Adipose tissue (tissue), 3 donors: Measurements from ENCODE around the gene KDM5A. TPM values are rescaled to one million over a fixed set of nuclear protein-coding genes. Genes with fewer than 3 reads are reported as not detected.
"Not testable (repeated sequence)": the region's sequence is repeated elsewhere in the genome, so short reads cannot be mapped to it uniquely, and the experiment has no call there.

ENCODE experiments used
- H3K27ac ChIP-seq: one replicate; pipeline ENCODE4 v1.5.1; 2013; ENCODE audit warnings: low read depth, low read length
- WGBS, 3 donors: extraction: QIAGEN DNeasy Blood & Tissue Kit; methylation state at CpG; one replicate each; pipeline ENCODE4 v1.1.7; 2013; 5-methylcytosine and 5-hydroxymethylcytosine counted together
- polyA plus RNA-seq, 3 donors: library from polyadenylated mRNA; stranded (reverse); fragments of 200-250 nt; gene quantifications; one replicate each; pipeline ENCODE4 v1.2.3, GENCODE V29; 2013
- donor health status: healthy with polysubstance abuse.
- donor health status: Bipolar disorder and iron deficiency.
- donor health status: healthy.

Gene KDM5A
- polyA plus RNA-seq, 3 donors = 4.8 to 9.1 (median 9.1) TPM

- WGBS, 3 donors = 51 to 70% (median 69%) methylated on average over 3 of the region's 3 CpGs
- no peak overlapping the region for H3K27ac ChIP-seq
Measured at GRCh38 chr12:256958-257357, 132.2 kb downstream of the KDM5A start.

DNA sequence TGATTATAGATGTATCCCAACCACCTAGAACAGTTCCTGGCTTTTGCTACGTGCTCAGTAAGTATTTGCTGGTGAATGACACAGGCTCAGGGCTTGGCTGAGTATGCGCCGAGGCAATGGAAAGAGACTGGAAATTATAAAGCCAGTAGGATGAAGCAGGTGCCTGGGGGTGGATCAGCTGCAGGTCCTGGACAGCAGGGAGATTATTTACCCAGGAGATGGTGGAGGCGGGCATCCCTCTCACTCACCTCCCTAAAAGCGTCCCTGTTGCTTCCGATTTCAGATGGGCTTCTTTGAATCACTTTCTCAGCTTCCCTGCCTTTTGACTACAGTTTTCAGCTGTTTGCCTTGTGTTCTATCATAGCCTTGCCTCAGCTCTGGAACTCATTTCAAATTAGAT, 132.9 kb downstream of the KDM5A start:
- WGBS, 3 donors = 91 to 95% (median 94%) methylated on average over 6 of the region's 6 CpGs
- no peak overlapping the region for H3K27ac ChIP-seq

DNA sequence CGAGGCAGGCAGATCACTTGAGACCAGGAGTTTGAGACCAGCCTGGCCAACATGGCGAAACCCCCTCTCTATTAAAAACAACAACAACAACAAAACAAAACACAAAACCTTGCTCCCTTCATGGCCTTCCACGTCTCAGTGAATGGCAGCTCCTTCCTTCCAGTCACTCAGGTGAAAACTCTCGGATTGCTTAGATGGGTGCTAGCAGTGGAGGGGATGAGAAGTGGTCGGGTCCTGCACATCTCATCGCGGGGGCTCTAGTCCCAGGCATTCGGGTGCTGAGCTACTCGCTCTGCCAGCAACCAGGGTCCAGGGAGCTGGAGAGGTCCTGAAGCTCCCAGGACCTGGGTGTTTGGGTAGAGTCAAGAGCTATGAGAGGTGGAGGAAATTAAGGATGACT, 134.2 kb downstream of the KDM5A start:
- WGBS, 3 donors = 78 to 91% (median 84%) methylated on average over 9 of the region's 9 CpGs
- no peak overlapping the region for H3K27ac ChIP-seq

DNA sequence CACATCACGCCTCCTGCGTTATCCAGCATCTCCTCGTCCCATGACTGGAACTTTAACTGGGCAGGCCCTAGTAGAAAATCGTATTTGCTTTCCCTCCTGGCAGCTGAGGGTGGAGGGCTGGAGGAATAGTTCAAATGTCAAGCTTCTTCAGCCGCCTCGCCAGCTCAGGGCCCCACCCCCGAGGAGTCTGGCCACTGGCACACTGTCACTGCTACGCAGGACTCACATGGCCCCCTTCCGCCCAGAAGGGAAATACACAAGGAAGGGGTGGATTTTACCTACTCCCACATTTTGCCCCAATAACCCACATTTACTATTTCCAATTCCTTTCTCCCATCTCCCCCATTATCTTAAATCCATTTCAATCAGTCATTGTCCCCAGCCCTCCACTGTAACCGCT, 135.1 kb downstream of the KDM5A start:
- 57 to 79% (median 70%) methylated on average over 9 to 10 of the region's 10 CpGs for WGBS, 3 donors
- no peak overlapping the region for H3K27ac ChIP-seq

- WGBS, 3 donors = 74 to 82% (median 77%) methylated on average over 12 of the region's 12 CpGs
Measured at GRCh38 chr12:253116-253831, 135.8 kb downstream of the KDM5A start.

GRCh38 chr12:252636-253035, 136.5 kb downstream of the KDM5A start:
- H3K27ac ChIP-seq = no peak overlapping the region
- WGBS, 3 donors = 33 to 46% (median 40%) methylated on average over 5 of the region's 5 CpGs

More at GRCh38 chr12:253116-253831, 135.8 kb downstream of the KDM5A start:
- no peak overlapping the region for H3K27ac ChIP-seq

GRCh38 chr12:247271-247670, 141.8 kb downstream of the KDM5A start:
- H3K27ac ChIP-seq = no peak overlapping the region
- WGBS, 3 donors = 86 to 87% (median 87%) methylated on average over 3 of the region's 3 CpGs

DNA sequence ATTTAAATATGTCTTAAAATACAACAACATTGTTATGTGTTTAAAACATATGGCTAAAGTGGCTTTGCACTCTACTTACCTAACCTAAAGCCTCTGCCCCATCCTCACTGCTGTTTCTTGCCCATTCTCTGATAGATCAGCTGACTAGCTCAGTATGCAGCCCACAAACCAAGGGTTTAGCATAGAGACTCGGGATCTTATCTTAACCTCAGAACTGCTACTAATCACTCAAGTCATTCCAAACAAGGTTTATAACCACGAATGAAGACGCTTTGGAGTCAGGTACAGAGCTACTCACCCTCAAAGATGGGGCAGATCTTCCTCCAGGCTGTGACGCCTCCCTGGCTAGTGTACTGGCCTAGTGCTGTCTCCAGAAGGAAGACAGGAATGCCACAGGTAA, 145.7 kb downstream of the KDM5A start:
- 57 to 60% (median 57%) methylated on average over 4 of the region's 4 CpGs for WGBS, 3 donors
- no peak overlapping the region for H3K27ac ChIP-seq

GRCh38 chr12:242496-242895, 146.6 kb downstream of the KDM5A start:
- 93 to 95% (median 94%) methylated on average over 15 of the region's 15 CpGs for WGBS, 3 donors
- H3K27ac ChIP-seq = no peak overlapping the region

DNA sequence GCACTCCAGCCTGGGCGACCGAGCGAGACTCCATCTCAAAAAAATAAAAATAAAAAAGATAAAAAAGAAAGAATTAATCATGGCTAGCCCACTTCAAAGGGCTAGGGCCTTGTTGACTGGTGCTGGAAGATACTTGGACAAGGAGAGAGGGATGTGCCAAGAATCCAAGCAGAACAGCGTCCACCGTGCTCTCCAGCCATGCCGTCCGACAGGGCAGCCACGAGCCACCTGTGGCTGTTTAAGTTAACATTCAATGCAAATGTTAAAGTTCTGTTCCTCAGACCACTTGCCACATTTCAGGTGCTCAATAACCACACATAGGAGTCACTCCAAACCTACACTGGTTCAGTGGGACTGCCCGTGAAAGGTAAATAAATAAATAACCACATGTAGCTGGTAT, 147.9 kb downstream of the KDM5A start:
- H3K27ac ChIP-seq = no peak overlapping the region
- WGBS, 3 donors = 92 to 93% (median 92%) methylated on average over 9 of the region's 9 CpGs

DNA sequence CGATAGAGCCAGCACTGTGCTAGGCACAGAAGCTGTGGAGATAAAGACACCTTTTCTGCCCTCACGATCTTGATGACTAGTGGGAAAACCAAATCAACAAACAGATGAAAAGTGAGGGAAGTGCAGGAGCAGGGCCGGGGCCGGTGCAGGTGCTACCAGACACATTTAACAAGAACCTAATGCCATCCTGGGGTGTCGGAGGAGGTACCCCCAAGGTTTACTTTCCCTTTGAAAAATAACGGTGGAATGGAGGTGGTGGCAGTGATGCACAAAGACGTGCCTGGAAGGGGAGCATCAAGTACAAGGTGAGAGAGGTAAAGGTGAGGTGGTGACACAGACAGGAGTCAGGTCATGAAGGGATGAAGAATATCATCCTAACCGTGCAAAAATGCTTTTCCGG, 148.6 kb downstream of the KDM5A start:
- 87 to 90% (median 88%) methylated on average over 9 of the region's 9 CpGs for WGBS, 3 donors
- H3K27ac ChIP-seq = no peak overlapping the region

GRCh38 chr12:238736-239398, 150.3 kb downstream of the KDM5A start:
- no peak overlapping the region for H3K27ac ChIP-seq
- WGBS, 3 donors = 69 to 84% (median 78%) methylated on average over 16 to 19 of the region's 19 CpGs

DNA sequence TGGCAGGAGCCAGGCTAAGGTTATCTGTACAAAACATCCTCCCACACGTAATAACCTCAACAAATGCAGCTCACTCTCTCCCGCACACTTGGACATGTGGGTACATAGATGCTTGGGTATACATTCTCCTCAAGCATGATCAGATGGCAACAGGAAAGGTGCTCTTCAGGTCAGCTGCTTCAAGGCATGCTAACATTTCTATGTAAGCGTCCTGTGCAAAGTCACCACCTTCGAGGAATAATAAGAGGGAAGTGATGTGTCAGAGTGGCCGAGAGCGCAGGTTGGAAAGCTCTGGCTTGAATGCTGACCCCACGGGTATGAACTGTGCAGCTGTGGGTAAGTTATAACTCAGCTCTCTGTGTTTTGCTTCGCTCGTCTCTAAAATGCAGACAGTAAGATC, 151.0 kb downstream of the KDM5A start:
- 81 to 89% (median 87%) methylated on average over 9 of the region's 9 CpGs for WGBS, 3 donors
- no peak overlapping the region for H3K27ac ChIP-seq

DNA sequence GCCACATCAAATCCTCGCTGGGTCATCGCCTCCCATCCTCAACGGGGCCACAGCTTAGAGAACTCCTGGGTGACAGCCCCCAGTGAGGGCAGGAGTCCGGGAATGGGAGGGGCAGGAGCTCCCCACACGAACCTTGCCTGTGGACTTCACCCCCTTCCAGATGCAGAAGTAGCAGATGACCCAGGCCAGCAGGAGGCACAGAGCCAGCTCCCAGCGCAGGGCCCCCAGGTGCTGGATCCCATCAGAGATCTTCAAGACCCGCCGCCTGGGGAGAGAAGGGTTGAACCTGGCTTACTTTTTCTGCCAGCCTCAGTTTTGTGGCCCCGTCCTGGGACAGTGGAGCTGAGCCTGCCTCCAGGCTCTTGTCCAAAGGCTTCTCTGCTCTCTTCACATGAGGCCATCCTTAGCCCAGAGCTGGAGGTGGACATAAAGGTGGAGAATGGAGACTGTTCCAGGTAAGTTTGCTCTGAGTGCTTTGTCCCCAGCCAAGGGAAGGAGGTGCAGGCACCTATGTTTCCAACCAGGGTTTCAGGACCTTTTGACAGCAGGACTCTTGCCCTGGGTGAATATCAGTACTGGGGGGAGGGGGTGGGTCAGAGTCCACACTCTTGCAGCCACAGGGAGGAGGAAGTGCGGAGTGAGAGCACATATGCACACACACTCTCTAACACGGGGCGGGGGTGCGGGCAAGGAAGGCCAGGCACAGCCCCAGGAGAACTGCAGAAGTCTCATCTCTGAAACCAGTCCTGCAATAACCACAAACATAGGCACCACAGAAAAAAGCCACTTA, 151.9 kb downstream of the KDM5A start:
- WGBS, 3 donors = 73 to 91% (median 85%) methylated on average over 11 to 13 of the region's 13 CpGs
- H3K27ac ChIP-seq = no peak overlapping the region

DNA sequence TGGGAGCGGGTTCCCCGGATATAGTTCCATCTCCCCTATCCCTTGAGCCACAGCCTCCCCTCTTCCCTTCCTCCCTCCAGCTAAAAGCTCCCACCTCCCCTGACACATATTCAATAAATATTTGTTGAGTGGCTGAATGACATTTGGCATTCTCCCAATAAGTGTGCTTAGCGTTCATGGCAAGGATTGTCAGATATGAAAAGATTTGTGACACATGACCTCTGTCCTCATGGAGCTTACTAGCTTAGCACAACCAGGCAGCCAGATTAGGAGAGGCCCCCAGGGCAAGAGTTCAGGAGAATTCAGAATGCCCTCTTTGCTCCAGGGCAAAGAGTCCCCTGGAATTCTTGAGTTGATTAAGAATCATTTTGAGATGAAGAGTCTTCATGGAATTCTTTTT, 152.7 kb downstream of the KDM5A start:
- H3K27ac ChIP-seq = no peak overlapping the region
- WGBS, 3 donors = 71 to 87% (median 80%) methylated on average over 3 of the region's 3 CpGs

GRCh38 chr12:235967-236366, 153.2 kb downstream of the KDM5A start:
- WGBS, 3 donors = 82 to 85% (median 84%) methylated on average over 4 of the region's 4 CpGs

DNA sequence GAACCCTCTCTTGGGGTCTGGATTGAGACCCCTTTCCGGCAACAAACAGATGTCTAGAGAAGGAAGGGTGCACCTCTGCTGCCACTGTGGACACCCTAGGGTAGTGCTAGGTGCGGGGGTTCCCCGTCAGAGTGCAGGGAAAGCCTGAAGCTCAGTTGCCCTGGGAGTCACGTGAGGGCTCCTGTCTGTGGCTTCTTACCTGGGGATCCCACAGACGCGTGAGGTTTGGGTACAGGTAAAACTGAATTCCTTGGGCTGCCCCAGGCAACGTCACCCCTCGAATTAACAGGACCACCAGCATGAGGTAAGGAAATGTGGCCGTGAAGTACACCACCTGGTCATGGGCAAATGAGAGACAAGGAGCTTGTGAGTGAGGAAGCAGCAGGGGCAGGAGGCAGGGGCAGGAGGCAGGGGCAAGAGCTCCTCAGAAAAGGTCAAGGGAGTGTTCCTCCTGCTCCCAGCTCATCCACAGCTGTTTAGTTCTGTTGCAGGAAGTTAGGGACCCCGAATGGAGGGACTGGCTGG, 154.2 kb downstream of the KDM5A start:
- H3K27ac ChIP-seq = no peak overlapping the region
- 94 to 95% (median 94%) methylated on average over 10 of the region's 10 CpGs for WGBS, 3 donors

More at GRCh38 chr12:235967-236366, 153.2 kb downstream of the KDM5A start:
- H3K27ac ChIP-seq = not testable (repeated sequence)

DNA sequence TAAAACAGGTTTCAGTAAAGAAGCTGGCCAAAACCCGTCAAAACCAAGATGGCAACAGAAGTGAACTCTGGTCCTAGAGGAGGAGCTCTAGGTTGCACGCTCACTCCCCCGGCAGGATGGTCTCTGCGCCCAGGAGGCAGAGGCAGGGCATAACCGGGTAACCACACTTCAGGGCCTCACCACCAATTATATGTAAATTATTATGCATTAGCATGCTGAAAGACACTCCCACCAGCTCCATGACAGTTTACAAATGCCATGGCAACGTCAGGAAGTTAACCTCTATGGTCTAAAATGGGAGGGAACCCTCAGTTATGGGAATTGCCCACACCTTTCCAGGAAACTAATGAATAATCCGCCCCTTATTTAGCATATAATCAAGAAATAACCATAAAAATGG, 155.1 kb downstream of the KDM5A start:
- 77 to 84% (median 77%) methylated on average over 7 of the region's 7 CpGs for WGBS, 3 donors
- H3K27ac ChIP-seq = no peak overlapping the region

DNA sequence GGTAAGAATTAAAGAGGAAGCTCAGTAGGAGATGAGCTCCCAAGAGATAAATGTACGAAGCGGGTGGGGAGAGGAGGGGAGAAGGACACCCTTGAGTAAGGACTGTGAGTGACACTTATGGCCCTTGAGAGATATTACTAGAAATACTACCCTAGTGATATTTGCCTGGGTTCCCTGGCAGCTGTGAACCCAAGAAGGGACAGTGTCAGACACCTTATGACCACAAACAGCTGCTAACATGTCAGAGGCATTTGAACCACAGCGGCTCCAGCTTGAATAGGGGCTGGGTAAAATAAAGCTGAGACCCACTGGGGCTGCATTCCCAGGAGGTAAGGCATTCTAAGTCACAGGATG, 155.5 kb downstream of the KDM5A start:
- no peak overlapping the region for H3K27ac ChIP-seq
- 66 to 87% (median 71%) methylated on average over 3 of the region's 3 CpGs for WGBS, 3 donors
